Activated B cell treated with CpG ODN at 0.5 μM for 24 hours (primary cell): ENCODE data around the gene SLC15A4. TPM values are rescaled to one million over a fixed set of nuclear protein-coding genes. Genes with fewer than 3 reads are reported as not detected.
"Not testable (repeated sequence)": the region's sequence is repeated elsewhere in the genome, so short reads cannot be mapped to it uniquely, and the experiment has no call there.

Source experiments
- ATAC-seq: fragments of 200-7000 bp; cut with Tn5 transposase; one replicate; pipeline ENCODE4 v1.10.0; 2021; ENCODE audit warnings: low read depth, mild to moderate bottlenecking, moderate library complexity
- CTCF ChIA-PET: fragments of 350-600 bp; sonication (Branson Sonifier 250); formaldehyde crosslinking; loops from one replicate; lab custom pipeline; 2021; ENCODE audit warnings: antibody characterized with exemption; lab: Charles Lee
- POLR2A ChIA-PET: fragments of 350-600 bp; sonication (Branson Sonifier 250); formaldehyde crosslinking; loops from one replicate; lab custom pipeline; 2021; ENCODE audit warnings: antibody characterized with exemption; lab: Charles Lee
- DNase-seq: peaks from one replicate; pipeline ENCODE4 v3.0.0; 2022
- H3K27ac Mint-ChIP-seq: one replicate; pipeline ENCODE4 v1.8.0; 2020; ENCODE audit warnings: mixed read lengths
- H3K27me3 Mint-ChIP-seq: one replicate; pipeline ENCODE4 v1.8.0; 2021; ENCODE audit warnings: mixed read lengths
- H3K36me3 Mint-ChIP-seq: one replicate; pipeline ENCODE4 v1.8.0; 2021; ENCODE audit warnings: low read depth, mixed read lengths
- H3K4me1 Mint-ChIP-seq: one replicate; pipeline ENCODE4 v1.8.0; 2021; ENCODE audit warnings: mixed read lengths
- H3K4me3 Mint-ChIP-seq: one replicate; pipeline ENCODE4 v1.8.0; 2020; ENCODE audit warnings: mild to moderate bottlenecking, mixed read lengths
- H3K9me3 Mint-ChIP-seq: one replicate; pipeline ENCODE4 v1.8.0; 2020; ENCODE audit warnings: mixed read lengths
- intact Hi-C: fragments of 100-400 bp; cut with micrococcal nuclease; formaldehyde crosslinking; loops from one replicate; pipeline ENCODE4 v1.15.1; 2024
- total RNA-seq: library from RNA; stranded (reverse); gene quantifications from 2 replicates; pipeline ENCODE4 v1.2.3, GENCODE V29; 2022
- TF ChIP-seq, protein P1 (sequence below): fragments of 200-600 bp; IDR thresholded peaks from one replicate; pipeline ENCODE4 v1.8.0; 2022; ENCODE audit warnings: antibody characterized with exemption, mild to moderate bottlenecking

SLC15A4 gene
- total RNA-seq, 1 donor from 2014 or later, result 54.0 TPM

- Mint-ChIP-seq H3K27ac (peak overlapping the region; percentile 46), H3K27me3 (peaks cover 32% of the 10 kb centered on the region), H3K36me3 (no peaks in the 10 kb centered on the region), H3K9me3 (no peaks in the 10 kb centered on the region), H3K4me3 (no peak overlapping the region), H3K4me1 (peaks cover 4% of the 10 kb centered on the region)
- TF ChIP-seq, protein P1, sequence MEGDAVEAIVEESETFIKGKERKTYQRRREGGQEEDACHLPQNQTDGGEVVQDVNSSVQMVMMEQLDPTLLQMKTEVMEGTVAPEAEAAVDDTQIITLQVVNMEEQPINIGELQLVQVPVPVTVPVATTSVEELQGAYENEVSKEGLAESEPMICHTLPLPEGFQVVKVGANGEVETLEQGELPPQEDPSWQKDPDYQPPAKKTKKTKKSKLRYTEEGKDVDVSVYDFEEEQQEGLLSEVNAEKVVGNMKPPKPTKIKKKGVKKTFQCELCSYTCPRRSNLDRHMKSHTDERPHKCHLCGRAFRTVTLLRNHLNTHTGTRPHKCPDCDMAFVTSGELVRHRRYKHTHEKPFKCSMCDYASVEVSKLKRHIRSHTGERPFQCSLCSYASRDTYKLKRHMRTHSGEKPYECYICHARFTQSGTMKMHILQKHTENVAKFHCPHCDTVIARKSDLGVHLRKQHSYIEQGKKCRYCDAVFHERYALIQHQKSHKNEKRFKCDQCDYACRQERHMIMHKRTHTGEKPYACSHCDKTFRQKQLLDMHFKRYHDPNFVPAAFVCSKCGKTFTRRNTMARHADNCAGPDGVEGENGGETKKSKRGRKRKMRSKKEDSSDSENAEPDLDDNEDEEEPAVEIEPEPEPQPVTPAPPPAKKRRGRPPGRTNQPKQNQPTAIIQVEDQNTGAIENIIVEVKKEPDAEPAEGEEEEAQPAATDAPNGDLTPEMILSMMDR, result no peak
- POLR2A ChIA-PET, result no interaction called here
- DNase-seq, result no peak
- CTCF ChIA-PET, result no interaction called here
- intact Hi-C loops, result no loop called here
- ATAC-seq, result no peak
Measured at GRCh38 chr12:128856035-128856790, 32.5 kb upstream of the SLC15A4 start.

DNA sequence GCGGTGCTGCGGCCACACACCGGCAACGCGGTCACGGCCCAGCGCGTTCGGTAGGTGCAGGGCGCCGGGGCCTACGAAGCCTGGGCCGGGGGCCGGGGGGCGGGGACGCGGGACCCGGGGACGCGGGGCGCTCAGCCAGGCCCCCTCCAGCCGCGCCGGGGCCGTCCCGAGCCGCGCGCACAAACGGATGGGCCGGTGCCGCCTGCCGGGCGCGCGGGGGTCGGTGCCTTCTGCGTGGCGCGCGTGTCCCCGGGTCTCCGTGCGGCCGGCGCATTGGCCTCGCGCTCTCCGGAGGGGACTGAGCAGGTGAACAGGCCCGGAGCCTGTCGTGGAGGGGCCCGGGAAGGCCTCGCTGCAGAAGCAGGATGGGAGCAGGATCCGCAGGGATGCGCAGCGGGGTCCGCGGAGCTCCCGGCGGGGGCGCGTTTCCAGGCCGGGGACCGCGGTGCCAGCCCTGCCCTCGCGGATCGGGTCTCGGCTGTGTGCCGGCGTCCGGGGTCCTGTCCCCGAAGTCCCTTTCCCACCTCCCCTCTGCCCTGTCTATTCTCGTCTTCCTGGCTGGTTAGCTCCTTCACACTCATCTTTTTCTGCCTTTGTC, 29.9 kb upstream of the SLC15A4 start:
- no peaks in the 10 kb centered on the region for H3K9me3 Mint-ChIP-seq
- ChIA-PET POLR2A (interaction anchor here (0.8 kb wide), 1 partner anchor 24 kb away, joined by 3 read pairs; no protein-coding TSS in a partner anchor), CTCF (no interaction called here)
- peaks cover 4% of the 10 kb centered on the region for H3K4me1 Mint-ChIP-seq
- ATAC-seq (peak; percentile 61), DNase-seq (peak; percentile 32)
- H3K4me3 Mint-ChIP-seq, result peak overlapping the region; percentile 32
- H3K36me3 Mint-ChIP-seq, result no peaks in the 10 kb centered on the region
- intact Hi-C loops, result no loop called here
- H3K27ac Mint-ChIP-seq, result no peak overlapping the region
- TF ChIP-seq, protein P1, result no peak
- H3K27me3 Mint-ChIP-seq, result peaks cover 23% of the 10 kb centered on the region

- intact Hi-C loops, result no loop called here
- Mint-ChIP-seq H3K9me3 (no peaks in the 10 kb centered on the region), H3K27me3 (peaks cover 23% of the 10 kb centered on the region), H3K4me3 (peak within 1 kb of the TSS; percentile 32), H3K27ac (no peak within 1 kb of the TSS), H3K4me1 (peaks cover 4% of the 10 kb centered on the region), H3K36me3 (no peaks in the 10 kb centered on the region)
- ChIA-PET POLR2A (interaction anchor here (0.8 kb wide), 1 partner anchor 23 kb away, joined by 3 read pairs; no protein-coding TSS in a partner anchor), CTCF (no interaction called here)
- DNase-seq (no peak), ATAC-seq (no peak)
- TF ChIP-seq, protein P1, result no peak
Measured at GRCh38 chr12:128852885-128853599, 29.3 kb upstream of the SLC15A4 start, which contains the start of gene GLT1D1. Gene GLT1D1 (plus strand): TSS chr12:128853478. CDS start chr12:128853582, 104 bp downstream.

DNA sequence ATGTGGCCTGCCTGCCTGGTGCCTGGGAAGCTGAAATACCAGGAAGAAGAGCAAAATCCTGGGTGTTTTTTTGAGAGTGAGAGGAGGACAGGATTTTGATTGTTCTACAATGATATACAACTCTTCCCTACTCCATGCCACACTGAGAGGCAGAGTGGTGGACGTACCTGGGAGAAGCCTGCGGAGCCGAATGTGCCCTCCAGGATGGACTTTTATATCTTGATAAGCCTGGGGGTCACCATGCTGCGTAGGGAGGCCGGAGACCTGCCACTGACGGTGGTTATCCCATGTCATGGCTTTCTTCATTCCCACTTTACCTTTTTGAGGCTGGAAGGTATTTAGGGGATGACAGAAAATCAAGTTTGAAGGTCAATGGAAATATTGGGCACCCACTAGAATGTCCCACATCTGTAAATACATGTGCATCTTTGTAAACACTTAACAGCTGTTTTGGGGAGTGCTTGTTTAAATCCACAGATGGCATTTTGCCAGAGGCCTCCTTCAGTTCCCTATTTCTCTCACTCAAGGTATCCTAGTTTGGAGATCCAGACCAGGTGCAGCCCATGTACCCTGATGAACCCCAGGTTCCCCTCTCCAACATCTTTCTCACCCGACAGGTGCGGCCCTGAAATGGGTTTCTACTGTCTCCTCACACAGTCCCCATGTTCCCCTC, 28.4 kb upstream of the SLC15A4 start:
- ChIA-PET POLR2A (no interaction called here), CTCF (no interaction called here)
- ATAC-seq (no peak), DNase-seq (no peak)
- Mint-ChIP-seq H3K27ac (no peak overlapping the region), H3K4me3 (no peak overlapping the region), H3K36me3 (no peaks in the 10 kb centered on the region), H3K9me3 (no peaks in the 10 kb centered on the region), H3K4me1 (peaks cover 4% of the 10 kb centered on the region), H3K27me3 (peaks cover 23% of the 10 kb centered on the region)
- TF ChIP-seq, protein P1, result no peak
- intact Hi-C loops, result no loop called here

DNA sequence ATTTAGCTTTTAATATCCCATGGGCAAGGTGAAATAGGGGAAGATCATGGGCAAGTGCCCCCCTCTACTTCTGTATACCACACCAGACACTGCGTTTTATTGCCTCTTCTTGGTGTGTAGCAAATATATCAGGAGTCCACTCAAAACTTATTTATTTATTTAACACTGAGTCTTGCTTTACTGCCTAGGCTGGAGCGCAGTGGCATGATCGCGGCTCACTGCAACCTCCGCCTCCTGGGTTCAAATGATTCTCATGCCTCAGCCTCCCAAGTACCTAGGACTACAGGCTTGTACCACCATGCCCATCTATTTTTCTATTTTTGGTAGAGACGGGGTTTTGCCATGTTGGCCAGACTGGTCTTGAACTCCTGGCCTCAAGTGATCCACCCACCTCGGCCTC, 27.7 kb upstream of the SLC15A4 start:
- H3K4me1 Mint-ChIP-seq, ATAC-seq: not testable (repeated sequence)

More for the DNA sequence above, 27.7 kb upstream of the SLC15A4 start:
- intact Hi-C loops, DNase-seq, POLR2A ChIA-PET, CTCF ChIA-PET, H3K27ac Mint-ChIP-seq, H3K4me3 Mint-ChIP-seq, H3K36me3 Mint-ChIP-seq, H3K9me3 Mint-ChIP-seq: not testable (repeated sequence)
- peaks cover 22% of the 10 kb centered on the region for H3K27me3 Mint-ChIP-seq
